Hippocampal formation (tissue), 2 donors: ENCODE measurements around the gene CLEC9A.

Source experiments
- DNase-seq, 2 donors: peaks; one replicate each; lab custom pipeline; 2025; lab: John Stamatoyannopoulos, UW

Gene CLEC9A

DNA sequence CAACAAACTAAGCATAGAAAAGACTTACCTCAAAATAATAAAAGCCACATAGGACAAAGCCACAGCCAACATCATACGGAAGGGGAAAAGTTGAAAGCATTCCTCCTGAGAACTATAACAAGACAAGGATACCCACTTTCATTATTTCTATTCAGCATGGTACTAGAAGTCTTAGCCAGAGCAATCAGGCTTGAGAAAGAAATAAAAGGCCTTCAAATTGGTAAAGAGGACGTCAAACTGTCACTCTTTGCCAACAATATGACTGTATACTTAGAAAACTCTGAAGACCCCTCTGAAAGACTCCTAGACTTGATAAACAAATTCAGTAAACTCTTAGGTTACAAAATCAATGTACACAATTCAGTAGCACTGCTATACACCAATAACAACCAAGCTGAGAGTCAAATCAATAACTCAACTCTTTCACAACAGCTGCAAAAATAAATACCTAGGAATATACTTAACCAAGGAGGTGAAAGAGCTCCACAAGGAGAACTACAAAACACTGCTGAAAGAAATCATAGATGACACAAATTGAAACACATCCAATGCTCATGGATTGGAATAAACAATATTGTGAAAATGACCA, 79.9 kb downstream of the CLEC9A start:
- no peak for DNase-seq

DNA sequence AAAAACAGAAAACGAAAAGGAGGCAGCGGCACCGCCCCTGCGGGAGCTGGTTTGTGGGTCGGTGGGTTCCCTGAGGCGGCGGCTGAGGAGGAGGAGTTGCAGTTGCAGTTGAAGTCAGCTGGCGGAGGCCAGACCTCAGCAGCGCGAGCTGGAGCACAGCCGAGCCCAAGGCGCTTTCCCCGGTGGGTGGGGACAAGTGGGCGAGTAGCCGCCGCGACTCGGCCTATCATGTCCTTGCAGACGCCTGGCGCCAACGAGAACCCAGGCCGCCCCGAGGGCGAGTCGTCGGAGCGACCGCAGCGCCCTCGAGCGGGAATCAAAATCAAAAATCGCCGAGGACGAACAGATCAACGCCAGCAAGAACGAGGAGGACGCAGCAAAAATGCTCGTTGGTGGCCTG, 81.0 kb downstream of the CLEC9A start:
- no peak for DNase-seq

DNA sequence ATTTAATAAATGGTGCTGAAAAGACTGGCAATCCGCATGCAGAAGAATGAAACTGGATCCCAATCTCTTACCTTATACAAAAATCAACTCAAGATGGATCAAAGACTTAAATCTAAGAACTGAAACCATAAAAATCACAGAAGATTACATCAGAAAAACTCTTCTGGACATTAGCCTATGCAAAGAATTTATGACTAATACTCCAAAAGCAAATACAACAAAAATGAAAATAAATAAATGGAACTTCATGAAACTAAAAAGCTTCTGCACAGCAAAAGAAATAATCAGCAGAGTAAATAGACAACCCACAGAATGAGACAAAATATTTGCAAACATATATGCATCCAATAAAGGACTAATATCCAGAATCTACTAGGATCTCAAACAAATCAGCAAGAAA, 82.6 kb downstream of the CLEC9A start:
- DNase-seq: no peak

DNA sequence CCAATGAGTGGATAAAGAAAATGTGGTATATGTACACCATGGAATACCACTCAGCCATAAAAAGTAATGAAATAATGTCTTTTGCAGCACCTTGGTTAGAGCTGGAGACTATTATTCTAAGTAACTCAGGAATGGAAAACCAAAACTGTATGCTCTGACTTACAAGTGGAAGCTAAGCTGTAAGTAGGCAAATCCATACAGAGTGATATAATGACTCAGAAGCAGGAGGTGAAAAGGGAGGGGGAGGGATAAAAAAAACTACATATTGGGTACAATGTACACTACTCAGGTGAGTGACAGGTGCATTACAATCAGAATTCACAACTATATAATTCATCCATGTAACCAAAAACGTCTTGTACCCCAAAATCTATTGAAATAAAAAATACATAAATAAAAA, 83.4 kb downstream of the CLEC9A start:
- DNase-seq: no peak

DNA sequence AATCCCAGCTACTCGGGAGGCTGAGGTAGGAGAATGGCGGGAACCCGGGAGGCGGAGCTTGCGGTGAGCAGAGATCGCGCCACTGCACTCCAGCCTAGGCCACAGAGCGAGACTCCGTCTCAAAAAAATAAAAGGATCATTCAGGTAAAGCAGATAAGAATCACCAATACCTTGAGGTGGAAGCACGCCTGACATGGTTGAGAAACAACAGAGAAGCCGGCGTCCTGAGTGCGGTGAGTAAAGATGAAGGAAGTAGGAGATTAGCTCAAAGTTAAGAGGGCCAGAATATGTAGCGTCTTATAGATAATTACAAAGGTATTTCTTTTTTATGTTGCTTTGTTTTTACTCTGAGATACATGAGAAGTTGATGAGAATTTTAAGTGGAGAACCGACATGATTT, 84.8 kb downstream of the CLEC9A start:
- DNase-seq: no peak
